Ramos (cell line): ENCODE results near the gene METTL8.
"Not testable (repeated sequence)": the region's sequence is repeated elsewhere in the genome, so short reads cannot be mapped to it uniquely, and the experiment has no call there.

Experiments used
- in situ Hi-C: fragments of 300-500 bp; cut with MboI; formaldehyde crosslinking; loops from one replicate; pipeline ENCODE4 v1.14.3; 2022; ENCODE audit warnings: low sequenced_read_pairs; ENCODE audit not compliant: unreplicated experiment

The METTL8 gene

DNA sequence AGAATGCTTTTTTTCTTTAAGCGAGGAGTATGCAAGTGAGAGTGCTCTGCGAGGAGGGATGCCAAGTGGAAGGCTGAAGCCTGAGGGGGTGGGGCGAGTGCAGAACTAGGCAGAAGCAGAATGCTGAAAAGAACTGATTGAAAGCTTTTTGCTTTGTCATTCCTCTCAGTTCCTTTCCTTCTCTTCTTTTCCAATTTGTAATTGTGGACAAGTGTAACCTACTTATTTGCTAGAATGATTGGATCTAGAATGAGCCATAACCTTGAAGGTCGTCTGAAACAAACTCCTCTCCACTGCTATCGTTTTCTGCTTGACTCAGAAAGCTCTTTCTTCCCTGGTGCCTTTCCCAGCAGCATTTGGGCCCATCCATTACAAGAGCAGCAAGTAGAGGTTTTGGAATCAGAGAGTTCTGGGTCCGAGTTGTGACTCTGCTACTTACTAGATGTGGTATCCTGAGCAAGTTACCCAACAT lies 115.3 kb downstream of the METTL8 start:
- in situ Hi-C loops = no loop called here

DNA sequence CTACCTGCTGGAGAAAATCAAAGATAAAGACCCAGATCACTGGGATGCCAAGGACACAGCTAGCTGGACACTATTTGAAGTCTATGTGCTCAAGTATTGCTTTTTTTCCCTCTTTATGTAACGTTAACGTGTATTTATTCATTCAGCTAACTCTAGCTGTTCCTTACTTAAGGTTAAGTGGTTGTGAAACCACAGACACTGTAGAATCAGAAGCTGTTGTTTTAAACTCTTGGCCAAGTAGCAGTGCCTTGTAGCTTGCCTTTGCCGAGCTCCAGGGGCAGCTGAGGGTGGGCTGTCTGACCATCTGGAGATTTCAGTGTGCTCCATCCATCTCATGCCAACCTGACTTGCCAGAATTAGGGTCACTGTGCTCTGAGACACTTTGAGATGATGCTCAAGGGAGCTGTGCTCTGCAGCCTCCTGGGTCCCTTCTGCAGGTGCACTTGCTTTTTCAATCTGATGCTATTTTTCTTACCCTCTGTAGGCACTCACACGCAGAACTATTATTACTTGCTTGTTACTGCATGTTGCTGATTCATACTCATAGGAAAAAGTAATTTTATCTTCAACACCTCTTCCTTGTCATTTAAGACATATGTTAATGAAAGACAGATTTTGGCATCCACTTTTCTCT lies 116.2 kb downstream of the METTL8 start:
- in situ Hi-C loops = no loop called here

DNA sequence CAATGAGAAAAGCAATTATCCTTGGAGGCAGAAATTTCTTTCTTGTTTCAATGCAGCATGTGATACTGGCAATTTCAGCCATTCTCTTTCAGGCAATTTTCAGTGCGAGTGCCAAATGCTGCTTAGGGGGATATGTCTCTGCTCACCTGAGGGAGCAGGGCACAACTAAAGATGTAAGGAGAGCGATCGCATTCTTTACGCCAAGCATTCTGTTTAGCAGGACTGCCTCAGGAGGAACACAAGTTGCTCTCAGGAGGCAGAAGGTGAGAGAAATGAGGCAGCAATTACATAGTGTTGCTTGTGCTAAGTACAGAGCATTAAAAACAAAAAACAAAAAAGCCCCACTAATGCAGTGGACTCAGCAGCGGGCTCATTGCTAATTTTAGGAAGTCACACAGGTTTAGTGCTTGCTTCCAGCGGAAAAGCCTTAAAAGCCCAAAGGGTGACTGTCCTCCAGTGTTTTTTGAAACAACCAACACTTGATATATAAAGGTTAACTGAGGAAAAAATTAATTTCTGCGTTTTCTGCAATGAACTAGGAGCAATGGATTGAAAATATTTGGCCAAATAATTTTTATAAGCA lies 116.9 kb downstream of the METTL8 start:
- in situ Hi-C loops = no loop called here

DNA sequence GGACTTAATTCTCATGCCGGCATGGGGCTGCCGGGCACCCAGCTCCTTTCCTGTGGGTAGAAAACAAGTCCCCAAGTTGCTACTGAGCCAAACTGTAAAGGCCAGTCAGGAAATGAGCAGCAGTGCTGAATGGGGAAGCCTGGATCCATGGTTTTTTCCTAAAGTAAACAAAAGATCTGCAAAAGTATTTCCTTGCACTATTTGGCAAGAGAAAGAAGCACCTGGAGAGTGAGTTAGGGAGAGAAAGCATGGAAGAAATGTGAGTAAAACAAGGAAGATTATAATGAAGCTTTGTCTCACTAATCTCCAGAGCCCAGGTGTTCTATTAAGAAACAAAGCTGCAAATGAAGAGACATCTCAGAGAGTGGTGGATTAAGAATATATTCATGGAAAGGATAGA lies 117.6 kb downstream of the METTL8 start:
- in situ Hi-C loops = no loop called here

DNA sequence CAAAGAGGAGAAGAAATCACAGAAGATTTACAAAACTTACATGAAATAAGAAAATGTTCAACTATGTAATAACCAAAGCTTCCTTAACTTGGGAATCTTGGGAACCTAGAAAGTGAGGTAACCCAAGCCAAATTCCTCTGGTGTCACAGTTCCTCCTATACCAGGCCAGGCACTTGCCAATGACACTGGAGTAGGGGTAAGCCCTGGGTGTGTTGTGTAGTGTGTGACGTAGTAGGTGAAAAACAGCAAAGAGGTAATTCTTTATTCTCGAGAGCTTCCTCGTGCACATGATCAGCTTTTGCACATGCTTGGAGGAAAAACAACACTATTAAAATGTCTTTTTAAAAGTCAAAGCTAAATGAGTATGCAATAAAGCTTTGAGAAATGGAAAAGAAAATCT lies 118.0 kb downstream of the METTL8 start:
- in situ Hi-C loops = no loop called here

DNA sequence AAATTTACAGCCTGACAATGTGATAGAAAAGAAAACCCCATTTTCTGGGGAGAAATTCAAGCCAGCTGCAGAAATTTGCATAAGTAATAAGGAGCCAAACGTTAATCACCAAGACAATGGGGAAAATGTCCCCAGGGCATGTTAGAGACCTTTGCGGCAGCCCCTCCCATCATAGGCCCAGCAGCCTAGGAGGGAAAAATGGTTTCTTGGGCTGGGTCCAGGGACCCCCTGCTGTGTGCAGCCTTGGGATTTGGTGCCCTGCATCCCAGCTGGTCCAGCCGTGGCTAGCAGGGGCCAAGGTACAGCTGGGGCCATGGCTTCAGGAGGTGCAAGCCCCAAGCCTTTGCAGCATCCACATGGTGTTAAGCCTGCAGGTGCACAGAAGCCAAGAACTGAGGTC lies 121.6 kb downstream of the METTL8 start:
- in situ Hi-C loops = not testable (repeated sequence)

DNA sequence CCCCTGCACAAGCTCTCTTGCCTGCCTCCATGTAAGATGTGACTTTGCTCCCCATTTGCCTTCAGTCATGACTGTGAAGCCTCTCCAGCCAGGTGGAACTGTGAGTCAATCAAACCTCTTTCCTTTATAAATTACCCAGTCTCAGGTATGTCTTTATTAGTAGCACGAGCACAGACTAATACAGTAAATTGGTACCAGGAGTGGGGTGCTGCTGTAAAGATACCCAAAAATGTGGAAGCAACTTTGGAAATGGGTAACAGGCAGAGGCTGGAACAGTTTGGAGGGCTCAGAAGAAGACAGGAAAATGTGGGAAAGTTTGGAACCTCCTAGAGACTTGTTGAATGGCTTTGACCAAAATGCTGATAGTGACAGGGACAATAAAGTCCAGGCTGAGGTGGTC lies 122.2 kb downstream of the METTL8 start:
- in situ Hi-C loops = not testable (repeated sequence)

DNA sequence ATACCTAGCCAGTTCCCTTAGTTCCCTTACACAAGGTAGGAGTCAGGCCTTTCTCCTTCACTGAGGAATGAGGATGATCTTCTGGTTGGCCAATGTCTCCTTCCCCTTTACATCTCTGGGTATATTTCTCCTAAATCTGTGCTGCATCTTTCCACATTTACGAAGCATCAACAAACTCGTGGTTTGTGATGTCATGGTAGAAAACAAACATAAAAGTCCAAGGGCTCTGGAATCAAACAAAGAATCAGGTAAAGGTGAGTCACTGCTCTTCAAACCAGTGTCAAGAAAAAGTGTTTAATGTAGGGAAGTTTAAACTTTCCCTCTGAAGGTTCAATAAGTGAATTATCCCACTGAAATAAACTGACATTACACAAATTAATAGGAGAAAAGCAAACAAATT lies 122.9 kb downstream of the METTL8 start:
- in situ Hi-C loops = no loop called here

DNA sequence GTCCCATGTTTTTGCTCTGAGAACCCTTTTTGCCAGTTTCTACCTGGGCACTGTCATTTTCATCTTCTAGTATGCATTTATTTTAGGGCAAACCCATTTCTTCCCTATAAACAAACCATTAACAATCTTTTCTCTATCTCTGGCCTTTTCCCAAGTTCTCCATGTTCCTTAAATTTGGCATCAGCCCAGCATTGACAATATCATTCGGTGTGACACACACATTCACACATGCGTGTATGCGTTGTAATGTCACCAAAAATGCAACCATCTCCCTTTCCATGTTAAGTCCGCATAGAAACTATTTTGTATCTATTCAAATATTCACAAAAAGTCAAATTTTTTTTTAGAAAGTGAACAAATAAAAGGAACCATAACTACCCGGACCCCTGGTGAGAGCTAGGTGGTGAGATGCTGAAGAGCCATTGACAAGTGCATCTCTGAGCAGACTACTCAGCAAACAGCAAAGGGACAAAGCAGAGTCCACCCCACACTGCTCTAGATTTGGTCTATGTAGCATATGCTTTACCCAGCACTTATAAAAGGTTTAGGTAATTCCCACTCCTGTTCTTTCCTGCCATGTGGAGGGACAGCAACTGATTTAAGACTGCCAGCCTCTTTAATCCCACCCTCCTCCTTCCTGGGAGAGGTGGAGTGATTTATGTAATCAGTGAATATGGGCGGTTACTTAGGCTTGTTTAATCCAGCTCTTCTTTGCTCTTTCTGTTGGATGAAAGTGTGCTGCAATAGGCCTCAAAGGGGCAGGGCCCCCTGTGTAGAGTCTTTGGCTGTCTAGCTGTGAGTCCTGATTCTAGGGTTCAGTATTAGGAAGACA lies 124.1 kb downstream of the METTL8 start:
- in situ Hi-C loops = no loop called here

DNA sequence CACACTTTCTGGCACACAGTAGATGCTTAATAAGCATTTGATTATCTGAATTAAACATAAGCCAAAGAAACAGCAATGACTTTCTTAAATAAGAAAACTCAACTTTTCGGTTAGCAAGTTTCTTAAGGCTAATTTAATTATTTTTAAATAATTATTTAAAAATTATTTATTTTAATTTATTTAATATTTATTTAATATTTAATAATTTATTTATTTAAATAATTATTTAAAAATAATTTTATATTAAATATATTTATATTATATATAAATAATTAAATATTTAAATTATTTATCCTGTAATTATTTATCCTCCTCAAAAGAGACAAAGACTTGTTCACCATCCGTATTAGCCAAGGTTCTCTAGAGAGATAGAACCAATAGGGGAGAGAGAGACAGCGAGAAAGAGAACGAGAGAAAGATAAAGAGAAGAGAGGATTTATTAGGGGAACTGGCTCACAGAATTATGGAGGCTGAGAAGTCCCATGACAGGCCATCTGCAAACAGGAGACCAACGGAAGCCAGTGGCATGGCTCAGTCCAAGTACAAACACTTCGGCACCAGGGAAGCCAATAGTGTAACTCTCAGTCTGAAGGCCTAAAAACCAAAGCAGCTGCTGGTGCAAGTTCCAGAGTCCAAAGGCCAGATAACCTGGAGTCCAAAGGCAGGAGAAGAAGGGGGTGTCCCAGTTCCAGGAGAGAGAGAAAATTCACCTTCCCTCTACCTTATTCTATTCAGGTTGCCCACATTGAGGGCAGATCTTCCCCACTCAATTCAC lies 125.3 kb downstream of the METTL8 start:
- in situ Hi-C loops = no loop called here

DNA sequence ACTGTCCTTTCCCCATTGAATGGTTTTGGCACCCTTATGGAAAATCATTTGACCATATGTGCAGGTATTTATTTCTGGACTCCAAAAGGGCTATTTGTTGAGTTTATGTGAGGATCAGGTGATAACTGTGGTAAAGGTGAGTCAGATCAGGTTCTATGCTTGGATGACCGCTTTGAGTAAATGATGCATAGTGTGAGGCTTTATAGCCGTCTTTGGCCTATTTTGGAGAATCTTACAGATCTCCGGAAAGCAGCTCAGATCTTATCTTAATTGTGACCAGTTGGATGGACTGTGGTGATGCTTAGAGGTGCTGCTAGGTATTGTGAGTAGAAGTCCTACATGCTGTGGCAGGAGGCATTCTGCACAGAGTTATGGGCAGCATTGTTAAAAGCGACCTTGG lies 126.2 kb downstream of the METTL8 start:
- in situ Hi-C loops = no loop called here

DNA sequence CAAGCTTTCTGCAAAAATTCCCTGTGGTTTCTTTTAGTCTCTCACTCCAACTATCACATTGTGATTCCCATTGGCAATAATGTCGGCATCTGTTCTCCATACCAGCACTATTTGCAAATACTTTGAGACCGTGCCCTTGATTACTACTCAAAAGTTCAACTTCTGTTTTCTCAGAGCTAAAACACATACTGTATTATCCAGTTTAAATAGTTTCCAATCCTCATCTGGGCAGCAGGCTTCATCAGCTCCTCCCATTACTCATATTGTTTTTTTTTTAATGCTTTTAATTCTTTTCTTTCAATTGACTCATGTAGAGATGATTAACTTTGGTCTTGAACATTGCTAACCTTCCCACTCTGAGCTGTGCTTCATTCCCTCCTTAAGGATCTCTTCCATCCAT lies 135.8 kb downstream of the METTL8 start:
- in situ Hi-C loops = no loop called here

DNA sequence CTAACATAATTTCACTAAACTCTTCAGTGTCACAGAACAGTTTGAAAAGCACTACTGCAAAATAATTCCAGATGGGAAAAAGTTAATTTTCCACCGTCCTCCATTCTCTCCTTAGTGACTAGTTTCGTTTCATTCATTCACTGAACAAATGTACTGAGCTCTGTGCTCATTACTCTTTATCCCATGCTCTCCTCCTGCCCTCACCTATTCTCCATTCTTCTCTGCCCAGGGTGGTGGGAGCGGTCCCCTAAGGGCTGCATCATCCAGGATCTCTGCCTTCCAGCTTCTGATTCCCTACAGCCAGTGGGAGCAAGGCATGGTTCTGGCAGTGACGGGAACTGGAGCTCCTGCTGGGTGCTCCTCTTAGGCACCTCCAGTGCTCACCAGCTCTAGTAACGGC lies 139.2 kb downstream of the METTL8 start:
- in situ Hi-C loops = no loop called here

DNA sequence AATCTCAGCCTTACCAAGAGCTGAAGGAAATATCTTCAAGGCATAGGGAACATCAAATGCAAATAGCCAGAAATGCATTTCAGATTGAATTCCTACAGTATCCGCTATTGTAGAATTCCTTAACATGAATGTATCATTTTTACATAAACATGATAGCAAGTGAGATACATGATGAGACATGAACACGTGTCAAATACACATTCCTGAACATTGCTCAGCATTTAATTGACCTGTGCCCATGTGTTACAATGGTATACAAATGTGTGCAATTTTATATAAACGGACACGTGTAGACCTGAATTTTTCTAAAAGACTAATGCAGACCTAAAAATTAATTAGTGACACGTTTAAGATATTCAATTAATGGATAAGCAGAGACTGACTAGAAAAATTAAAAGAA lies 140.1 kb downstream of the METTL8 start:
- in situ Hi-C loops = no loop called here

DNA sequence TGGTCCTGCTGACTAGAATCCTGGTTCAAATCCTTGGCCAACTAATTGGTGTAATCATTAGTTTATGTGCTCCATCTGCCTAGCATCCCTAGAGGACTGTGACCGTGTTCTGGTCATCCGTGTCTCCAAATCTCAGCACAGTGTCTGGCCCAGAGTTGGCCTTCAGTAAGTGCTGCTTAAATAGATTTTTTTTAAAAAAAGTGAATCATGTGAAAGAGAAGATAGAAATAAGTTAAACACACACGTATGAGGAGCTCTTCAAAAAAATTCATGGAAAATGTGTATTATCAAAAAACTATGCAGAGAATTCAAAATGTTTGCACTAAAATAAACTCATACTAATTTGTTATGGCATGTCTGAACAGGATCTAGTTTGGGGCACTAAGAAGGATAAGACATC lies 143.8 kb downstream of the METTL8 start:
- in situ Hi-C loops = no loop called here

DNA sequence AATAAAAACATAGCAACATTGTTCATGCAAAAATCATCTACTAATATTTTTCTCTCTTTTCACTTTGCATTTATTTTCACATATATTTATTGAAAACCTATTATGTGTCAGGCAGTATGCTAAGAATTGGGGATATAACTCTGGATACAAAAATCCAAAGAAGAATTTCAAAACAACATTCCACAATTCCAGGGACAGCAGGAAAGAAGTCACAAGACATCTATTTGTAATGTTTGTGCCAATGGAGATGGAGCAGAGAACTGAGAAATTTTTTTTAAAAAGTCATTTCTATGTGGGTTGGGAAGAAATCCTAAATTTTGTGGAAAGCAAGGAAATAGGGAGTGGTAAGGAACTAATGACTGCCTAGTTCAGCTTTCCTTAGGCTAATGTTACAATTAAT lies 144.5 kb downstream of the METTL8 start:
- in situ Hi-C loops = no loop called here

DNA sequence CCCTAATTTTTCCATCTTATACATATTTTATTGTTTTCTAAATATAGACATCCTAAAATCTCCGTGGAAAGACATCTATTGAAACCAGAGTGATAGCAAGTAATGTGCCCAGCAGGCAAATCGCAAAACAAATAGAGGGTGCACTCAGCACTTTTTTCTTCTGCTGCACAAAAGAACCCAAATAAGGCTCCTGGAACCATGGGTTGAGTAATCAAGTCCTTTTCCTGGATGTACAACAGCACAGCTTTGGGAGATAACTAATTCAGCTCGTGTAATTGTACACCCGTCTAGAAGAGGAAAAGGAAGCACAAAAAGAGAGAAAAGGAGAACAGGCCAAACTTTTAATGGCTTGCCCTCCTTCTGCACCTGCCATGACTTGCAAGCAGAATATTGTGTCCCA lies 146.2 kb downstream of the METTL8 start:
- in situ Hi-C loops = no loop called here

DNA sequence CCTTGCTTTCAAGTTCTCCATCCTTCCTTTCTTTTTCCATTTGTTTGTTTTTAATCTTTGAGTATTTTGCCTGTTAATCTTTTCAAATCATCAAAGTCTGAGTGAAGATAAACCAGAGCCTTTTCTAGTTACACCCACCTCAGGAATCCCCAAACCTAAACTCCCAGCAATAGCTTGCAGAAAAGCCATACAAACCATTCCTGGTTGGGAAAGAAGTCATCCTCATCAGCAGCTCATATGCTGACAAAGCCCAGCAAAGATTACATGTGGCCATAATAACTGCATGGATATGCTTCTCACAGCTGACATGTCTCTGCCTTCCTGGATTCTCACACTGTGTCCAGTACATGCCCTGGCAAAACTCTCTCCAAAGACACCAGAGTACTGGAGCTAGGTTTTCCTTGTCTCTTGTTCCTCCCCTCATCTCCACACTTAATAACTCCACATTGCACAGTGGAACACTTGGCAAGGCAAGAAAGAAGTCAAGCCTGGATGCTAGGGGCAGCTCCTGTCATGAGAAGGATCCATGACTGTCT lies 146.7 kb downstream of the METTL8 start:
- in situ Hi-C loops = no loop called here

DNA sequence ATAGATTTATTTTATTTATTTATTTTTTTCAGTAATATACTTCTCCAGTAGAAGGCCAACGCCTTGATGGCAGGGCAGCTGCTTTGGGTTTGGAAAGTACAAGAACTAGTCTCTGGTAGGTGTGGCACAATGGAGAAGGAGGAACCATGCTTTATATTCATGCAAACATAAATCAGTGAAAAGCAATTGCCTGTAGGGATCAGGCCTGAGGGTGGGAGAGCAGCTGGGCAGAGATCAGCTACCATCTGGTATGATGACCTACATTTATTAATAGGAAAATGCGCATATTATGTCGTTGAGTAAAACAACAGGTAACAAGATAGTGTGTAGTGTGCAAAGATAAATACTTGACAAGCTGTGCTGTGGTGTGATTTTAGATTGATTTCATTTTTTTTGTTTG lies 152.7 kb downstream of the METTL8 start:
- in situ Hi-C loops = no loop called here

DNA sequence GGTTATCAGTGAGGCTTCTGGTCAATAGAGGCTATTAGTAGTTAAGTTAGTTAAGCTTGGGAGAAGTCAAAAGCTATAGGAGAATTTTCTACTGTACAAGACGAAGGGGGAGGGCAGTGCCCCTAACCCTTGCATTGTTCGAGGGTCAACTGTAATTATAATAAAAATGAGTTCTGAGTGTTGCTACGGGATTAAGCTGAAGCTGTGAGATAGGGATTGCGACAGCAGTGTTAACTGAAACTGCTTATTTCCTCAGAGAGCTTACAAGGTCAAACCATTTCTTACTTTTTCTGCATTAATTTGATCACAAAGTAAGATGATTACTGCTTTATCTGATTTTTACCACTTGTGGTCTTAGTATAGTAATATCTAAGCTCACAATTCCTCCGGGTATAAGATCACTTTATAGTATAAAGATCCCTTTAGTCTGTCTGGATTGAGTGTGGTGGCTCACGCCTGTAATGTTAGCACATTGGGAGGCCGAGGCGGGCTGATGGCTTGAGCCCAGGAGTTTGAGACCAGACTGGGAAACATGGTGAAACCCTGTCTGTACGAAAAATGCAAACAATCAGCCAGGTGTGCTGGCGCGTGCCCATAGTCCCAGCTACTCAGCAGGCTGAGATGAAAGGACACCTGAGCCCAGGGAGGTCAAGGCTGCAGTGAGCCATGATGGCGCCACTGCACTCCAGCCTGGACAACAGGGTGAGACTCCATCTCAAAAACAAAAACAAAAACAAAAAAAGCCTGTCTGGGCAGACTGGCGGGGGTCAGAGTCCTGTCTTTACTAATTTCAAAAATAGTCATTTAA lies 153.6 kb downstream of the METTL8 start:
- in situ Hi-C loops = no loop called here
